HL-60 (cell line): ENCODE data around the gene MFF.

Source experiments
- DNase-seq, 2 experiments: peaks; one replicate each; pipeline ENCODE4 v3.0.0-alpha.2; 2010 to 2020; ENCODE audit warnings: low read depth in 1 of 2, low spot score in 1 of 2
- H3K27ac ChIP-seq: fragments of 250-450 bp; sonication (Bioruptor Pico); replicated peaks from 2 replicates; pipeline ENCODE4 v1.5.1; 2020; ENCODE audit warnings: mild to moderate bottlenecking, moderate library complexity
- H3K27me3 ChIP-seq: fragments of 250-450 bp; sonication (Bioruptor Pico); 2 replicates; pipeline ENCODE4 v1.5.1; 2021; ENCODE audit warnings: mild to moderate bottlenecking, moderate library complexity; ENCODE audit not compliant: insufficient read depth, poor library complexity, severe bottlenecking
- H3K4me3 ChIP-seq: replicated peaks from 2 replicates; pipeline ENCODE4 v1.5.1; 2011; ENCODE audit warnings: mild to moderate bottlenecking, control low read depth, low read length; ENCODE audit not compliant: insufficient read depth
- GABPA ChIP-seq: IDR thresholded peaks from 2 replicates; pipeline ENCODE4 v1.6.1; 2012; ENCODE audit warnings: low read depth
- POLR2AphosphoS5 ChIP-seq: IDR thresholded peaks from 2 replicates; pipeline ENCODE4 v1.6.1; 2012; ENCODE audit warnings: low read depth
- SPI1 ChIP-seq: IDR thresholded peaks from 2 replicates; pipeline ENCODE4 v1.6.1; 2012; ENCODE audit warnings: low read depth, mild to moderate bottlenecking, borderline replicate concordance
- TF ChIP-seq, protein P1 (sequence below): IDR thresholded peaks from 2 replicates; pipeline ENCODE4 v1.6.1; 2012; ENCODE audit warnings: low read depth; ENCODE audit not compliant: insufficient replicate concordance
- TF ChIP-seq, protein P2 (sequence below): IDR thresholded peaks from one replicate; pipeline ENCODE4 v1.5.1; 2011; ENCODE audit warnings: low read length, control low read depth, inconsistent platforms; ENCODE audit not compliant: insufficient read depth

The MFF gene

GRCh38 chr2:227373389-227373788 lies 48.3 kb downstream of the MFF start:
- TF ChIP-seq, protein P1, sequence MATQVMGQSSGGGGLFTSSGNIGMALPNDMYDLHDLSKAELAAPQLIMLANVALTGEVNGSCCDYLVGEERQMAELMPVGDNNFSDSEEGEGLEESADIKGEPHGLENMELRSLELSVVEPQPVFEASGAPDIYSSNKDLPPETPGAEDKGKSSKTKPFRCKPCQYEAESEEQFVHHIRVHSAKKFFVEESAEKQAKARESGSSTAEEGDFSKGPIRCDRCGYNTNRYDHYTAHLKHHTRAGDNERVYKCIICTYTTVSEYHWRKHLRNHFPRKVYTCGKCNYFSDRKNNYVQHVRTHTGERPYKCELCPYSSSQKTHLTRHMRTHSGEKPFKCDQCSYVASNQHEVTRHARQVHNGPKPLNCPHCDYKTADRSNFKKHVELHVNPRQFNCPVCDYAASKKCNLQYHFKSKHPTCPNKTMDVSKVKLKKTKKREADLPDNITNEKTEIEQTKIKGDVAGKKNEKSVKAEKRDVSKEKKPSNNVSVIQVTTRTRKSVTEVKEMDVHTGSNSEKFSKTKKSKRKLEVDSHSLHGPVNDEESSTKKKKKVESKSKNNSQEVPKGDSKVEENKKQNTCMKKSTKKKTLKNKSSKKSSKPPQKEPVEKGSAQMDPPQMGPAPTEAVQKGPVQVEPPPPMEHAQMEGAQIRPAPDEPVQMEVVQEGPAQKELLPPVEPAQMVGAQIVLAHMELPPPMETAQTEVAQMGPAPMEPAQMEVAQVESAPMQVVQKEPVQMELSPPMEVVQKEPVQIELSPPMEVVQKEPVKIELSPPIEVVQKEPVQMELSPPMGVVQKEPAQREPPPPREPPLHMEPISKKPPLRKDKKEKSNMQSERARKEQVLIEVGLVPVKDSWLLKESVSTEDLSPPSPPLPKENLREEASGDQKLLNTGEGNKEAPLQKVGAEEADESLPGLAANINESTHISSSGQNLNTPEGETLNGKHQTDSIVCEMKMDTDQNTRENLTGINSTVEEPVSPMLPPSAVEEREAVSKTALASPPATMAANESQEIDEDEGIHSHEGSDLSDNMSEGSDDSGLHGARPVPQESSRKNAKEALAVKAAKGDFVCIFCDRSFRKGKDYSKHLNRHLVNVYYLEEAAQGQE: no peak
- TF ChIP-seq POLR2AphosphoS5 (no peak), SPI1 (no peak), GABPA (no peak)
- TF ChIP-seq, protein P2, sequence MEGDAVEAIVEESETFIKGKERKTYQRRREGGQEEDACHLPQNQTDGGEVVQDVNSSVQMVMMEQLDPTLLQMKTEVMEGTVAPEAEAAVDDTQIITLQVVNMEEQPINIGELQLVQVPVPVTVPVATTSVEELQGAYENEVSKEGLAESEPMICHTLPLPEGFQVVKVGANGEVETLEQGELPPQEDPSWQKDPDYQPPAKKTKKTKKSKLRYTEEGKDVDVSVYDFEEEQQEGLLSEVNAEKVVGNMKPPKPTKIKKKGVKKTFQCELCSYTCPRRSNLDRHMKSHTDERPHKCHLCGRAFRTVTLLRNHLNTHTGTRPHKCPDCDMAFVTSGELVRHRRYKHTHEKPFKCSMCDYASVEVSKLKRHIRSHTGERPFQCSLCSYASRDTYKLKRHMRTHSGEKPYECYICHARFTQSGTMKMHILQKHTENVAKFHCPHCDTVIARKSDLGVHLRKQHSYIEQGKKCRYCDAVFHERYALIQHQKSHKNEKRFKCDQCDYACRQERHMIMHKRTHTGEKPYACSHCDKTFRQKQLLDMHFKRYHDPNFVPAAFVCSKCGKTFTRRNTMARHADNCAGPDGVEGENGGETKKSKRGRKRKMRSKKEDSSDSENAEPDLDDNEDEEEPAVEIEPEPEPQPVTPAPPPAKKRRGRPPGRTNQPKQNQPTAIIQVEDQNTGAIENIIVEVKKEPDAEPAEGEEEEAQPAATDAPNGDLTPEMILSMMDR: no peak
- Histone ChIP-seq H3K4me3 (no peak overlapping the region), H3K27ac (no peak overlapping the region), H3K27me3 (no peaks in the 10 kb centered on the region)
- no peak for DNase-seq

GRCh38 chr2:227374158-227374557 lies 49.1 kb downstream of the MFF start:
- TF ChIP-seq SPI1 (no peak), POLR2AphosphoS5 (no peak), GABPA (no peak)
- TF ChIP-seq, protein P2: no peak
- TF ChIP-seq, protein P1: no peak
- Histone ChIP-seq H3K27ac (no peak overlapping the region), H3K27me3 (no peaks in the 10 kb centered on the region), H3K4me3 (no peak overlapping the region)
- DNase-seq: no peak

- DNase-seq: no peak
Observed at GRCh38 chr2:227376656-227377396, 51.8 kb downstream of the MFF start.

More at GRCh38 chr2:227376656-227377396, 51.8 kb downstream of the MFF start:
- Histone ChIP-seq H3K27ac (no peak overlapping the region), H3K27me3 (no peaks in the 10 kb centered on the region), H3K4me3 (no peak overlapping the region)
- no peak for TF ChIP-seq SPI1
- TF ChIP-seq, protein P2: no peak
- TF ChIP-seq, protein P1: no peak
- no peak for TF ChIP-seq GABPA
- no peak for TF ChIP-seq POLR2AphosphoS5
